ENCODE data around the gene GANAB. TPM values are rescaled to one million over a fixed set of nuclear protein-coding genes. Genes with fewer than 3 reads are reported as not detected.
A peak's percentile ranks its signal among the peaks of the same experiment; 100 is the strongest.
"Not testable (repeated sequence)": the region's sequence is repeated elsewhere in the genome, so short reads cannot be mapped to it uniquely, and the experiment has no call there.

The GANAB gene
- total and polyA plus RNA-seq, 4 donors = 104 to 266 (median 168) TPM

GRCh38 chr11:62622476-62623089 lies 23.8 kb downstream of the GANAB start:
- H3K9me3 ChIP-seq (ENCODE audit: control insufficient read depth in 4 of 4, insufficient read depth in 3 of 4, low read length in 3 of 4) = no peaks in the 10 kb centered on the region
- H3K27me3 ChIP-seq (ENCODE audit: control insufficient read depth in 3 of 3, insufficient read depth in 3 of 3, low read length in 2 of 3) = no peaks in the 10 kb centered on the region
- peaks cover 0 to 15% (median 6%) of the 10 kb centered on the region in 5 donors for H3K4me1 ChIP-seq (ENCODE audit: control insufficient read depth in 5 of 5, insufficient read depth in 5 of 5, low read length in 5 of 5)
- 88% methylated on average over 7 of the region's 7 CpGs for WGBS, 2 donors
- no peak for DNase-seq
- no peak overlapping the region for H3K9ac ChIP-seq (ENCODE audit: insufficient read depth in 1 of 2, low read length in 2 of 2)
- H3K4me3 ChIP-seq = no peak overlapping the region
- no peak for ATAC-seq (ENCODE audit: insufficient read depth, low FRiP score)
- H3K36me3 ChIP-seq (ENCODE audit: control insufficient read depth in 4 of 4, insufficient read depth in 4 of 4, low read length in 4 of 4) = peaks cover 7 to 24% (median 23%) of the 10 kb centered on the region in 4 donors
- no peak for TF ChIP-seq CTCF (IDR thresholded peaks at IDR 0.05; ENCODE audit: control extremely low read depth, extremely low read depth)
- peak overlapping the region; percentile 80 to 95 for H3K27ac ChIP-seq (ENCODE audit: low read depth in 1 of 2, low read length in 1 of 2)

GRCh38 chr11:62621567-62622470 lies 24.6 kb downstream of the GANAB start, which contains the start of gene B3GAT3:
Gene B3GAT3, minus strand, starts transcription at chr11:62621986. Its CDS starts 39 bp downstream, at chr11:62621947.
- Histone ChIP-seq H3K27me3 (ENCODE audit: control insufficient read depth in 3 of 3, insufficient read depth in 3 of 3, low read length in 2 of 3) (no peaks in the 10 kb centered on the region), H3K36me3 (ENCODE audit: control insufficient read depth in 4 of 4, insufficient read depth in 4 of 4, low read length in 4 of 4) (peaks cover 7 to 23% (median 21%) of the 10 kb centered on the region in 4 donors), H3K27ac (ENCODE audit: low read depth in 1 of 2, low read length in 1 of 2) (peak within 1 kb of the TSS; percentile 87 to 95), H3K9me3 (ENCODE audit: control insufficient read depth in 4 of 4, insufficient read depth in 3 of 4, low read length in 3 of 4) (no peaks in the 10 kb centered on the region), H3K4me3 (peak within 1 kb of the TSS; percentile 83), H3K9ac (ENCODE audit: insufficient read depth in 1 of 2, low read length in 2 of 2) (peak within 1 kb of the TSS; percentile 65 to 66), H3K4me1 (ENCODE audit: control insufficient read depth in 5 of 5, insufficient read depth in 5 of 5, low read length in 5 of 5) (peaks cover 0 to 15% (median 6%) of the 10 kb centered on the region in 5 donors)
- peak; percentile 99 for DNase-seq
- 0 to 1% methylated on average over 65 to 77 of the region's 77 CpGs for WGBS, 2 donors
- ATAC-seq (ENCODE audit: insufficient read depth, low FRiP score) = peak; percentile 98
- TF ChIP-seq CTCF (IDR thresholded peaks at IDR 0.05; ENCODE audit: control extremely low read depth, extremely low read depth) = no peak

GRCh38 chr11:62621027-62621566 lies 25.3 kb downstream of the GANAB start:
- no peaks in the 10 kb centered on the region for H3K27me3 ChIP-seq (ENCODE audit: control insufficient read depth in 3 of 3, insufficient read depth in 3 of 3, low read length in 2 of 3)
- H3K4me1 ChIP-seq (ENCODE audit: control insufficient read depth in 5 of 5, insufficient read depth in 5 of 5, low read length in 5 of 5) = peaks cover 0 to 15% (median 6%) of the 10 kb centered on the region in 5 donors
- H3K36me3 ChIP-seq (ENCODE audit: control insufficient read depth in 4 of 4, insufficient read depth in 4 of 4, low read length in 4 of 4) = peaks cover 7 to 17% (median 16%) of the 10 kb centered on the region in 4 donors
- peak overlapping the region; percentile 65 to 66 for H3K9ac ChIP-seq (ENCODE audit: insufficient read depth in 1 of 2, low read length in 2 of 2)
- ATAC-seq (ENCODE audit: insufficient read depth, low FRiP score) (no peak), DNase-seq (no peak)
- H3K4me3 ChIP-seq = peak overlapping the region; percentile 83
- H3K27ac ChIP-seq (ENCODE audit: low read depth in 1 of 2, low read length in 1 of 2) = peak overlapping the region; percentile 87 to 95
- WGBS, 2 donors = 28 to 36% methylated on average over 8 of the region's 8 CpGs
- no peaks in the 10 kb centered on the region for H3K9me3 ChIP-seq (ENCODE audit: control insufficient read depth in 4 of 4, insufficient read depth in 3 of 4, low read length in 3 of 4)
- TF ChIP-seq CTCF (IDR thresholded peaks at IDR 0.05; ENCODE audit: control extremely low read depth, extremely low read depth) = no peak

- H3K4me3 ChIP-seq; H3K27me3 ChIP-seq (ENCODE audit: control insufficient read depth in 3 of 3, insufficient read depth in 3 of 3, low read length in 2 of 3); DNase-seq; H3K27ac ChIP-seq (ENCODE audit: low read depth in 1 of 2, low read length in 1 of 2); H3K9ac ChIP-seq (ENCODE audit: insufficient read depth in 1 of 2, low read length in 2 of 2); ATAC-seq (ENCODE audit: insufficient read depth, low FRiP score); H3K9me3 ChIP-seq (ENCODE audit: control insufficient read depth in 4 of 4, insufficient read depth in 3 of 4, low read length in 3 of 4): not testable (repeated sequence)
- Histone ChIP-seq H3K36me3 (ENCODE audit: control insufficient read depth in 4 of 4, insufficient read depth in 4 of 4, low read length in 4 of 4) (peaks cover 0 to 13% (median 5%) of the 10 kb centered on the region in 4 donors), H3K4me1 (ENCODE audit: control insufficient read depth in 5 of 5, insufficient read depth in 5 of 5, low read length in 5 of 5) (peaks cover 0 to 11% (median 6%) of the 10 kb centered on the region in 5 donors)
- WGBS, 2 donors = 95 to 97% methylated on average over 12 to 14 of the region's 14 CpGs
Measured at GRCh38 chr11:62616957-62617356, 29.5 kb downstream of the GANAB start.
